DMS 273 (cell line): ENCODE data around the gene JAGN1.
"Not testable (repeated sequence)": the region's sequence is repeated elsewhere in the genome, so short reads cannot be mapped to it uniquely, and the experiment has no call there.

ENCODE experiments used
- DNase-seq: peaks from one replicate; lab custom pipeline; 2025; ENCODE audit not compliant: unreplicated experiment; lab: John Stamatoyannopoulos, UW

The JAGN1 gene

DNA sequence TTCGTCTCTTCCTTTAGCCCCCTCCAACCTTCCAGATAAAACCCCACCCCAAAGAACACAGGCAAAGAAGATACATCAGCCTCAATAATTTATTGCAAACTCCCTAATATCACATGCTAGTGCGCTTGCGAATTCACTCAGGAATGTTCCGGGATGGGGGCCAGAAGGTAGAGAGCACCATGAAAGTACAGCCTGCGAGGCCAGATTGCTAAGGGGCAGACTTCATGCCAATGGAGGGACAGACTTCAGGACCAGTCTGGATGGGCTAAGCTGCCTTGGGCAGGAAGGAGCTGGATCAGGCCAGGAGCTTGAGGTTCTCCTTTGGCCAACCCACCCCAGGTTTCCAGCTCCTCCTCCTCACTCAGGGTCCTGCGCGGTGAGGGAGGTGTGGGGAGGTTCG, 23.8 kb upstream of the JAGN1 start:
- DNase-seq: no peak

DNA sequence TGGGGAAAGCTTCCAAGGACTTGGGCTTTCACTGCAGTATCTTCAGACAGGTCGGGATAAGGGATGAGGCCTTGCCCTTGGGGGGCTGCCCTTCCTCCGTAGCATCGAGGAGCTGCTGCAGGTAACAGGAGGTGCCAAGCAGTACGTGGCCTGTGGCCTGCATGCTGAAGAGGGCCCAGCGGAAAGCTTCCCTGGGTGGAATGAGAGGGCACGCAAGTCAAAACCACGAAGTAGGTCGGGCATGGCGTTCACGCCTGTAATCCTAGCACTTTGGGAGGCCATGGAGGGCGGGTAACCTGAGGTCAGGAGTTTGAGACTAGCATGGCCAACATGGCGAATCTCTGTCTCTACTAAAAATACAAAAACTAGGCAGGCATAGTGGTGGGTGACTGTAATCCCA, 23.3 kb upstream of the JAGN1 start:
- DNase-seq: no peak

DNA sequence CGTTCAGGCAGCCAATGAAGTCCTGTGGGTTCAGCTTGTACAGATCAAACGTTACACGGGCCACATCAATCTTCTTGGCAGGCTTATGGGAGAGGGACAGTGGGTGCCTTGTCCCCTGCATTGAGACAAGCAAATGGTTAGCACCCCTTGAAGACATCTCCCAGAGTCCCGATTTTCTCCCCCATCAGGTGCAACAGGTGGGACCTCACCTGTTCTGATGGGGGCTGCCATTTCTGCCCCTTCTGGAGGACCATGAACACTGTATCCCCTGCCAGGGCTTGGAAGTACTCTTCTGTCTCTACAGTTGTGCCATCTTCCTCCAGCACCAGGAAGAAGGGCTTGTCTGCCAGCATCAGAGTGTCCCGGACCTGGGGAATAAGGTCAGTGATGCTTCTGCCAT, 20.5 kb upstream of the JAGN1 start:
- no peak for DNase-seq

DNA sequence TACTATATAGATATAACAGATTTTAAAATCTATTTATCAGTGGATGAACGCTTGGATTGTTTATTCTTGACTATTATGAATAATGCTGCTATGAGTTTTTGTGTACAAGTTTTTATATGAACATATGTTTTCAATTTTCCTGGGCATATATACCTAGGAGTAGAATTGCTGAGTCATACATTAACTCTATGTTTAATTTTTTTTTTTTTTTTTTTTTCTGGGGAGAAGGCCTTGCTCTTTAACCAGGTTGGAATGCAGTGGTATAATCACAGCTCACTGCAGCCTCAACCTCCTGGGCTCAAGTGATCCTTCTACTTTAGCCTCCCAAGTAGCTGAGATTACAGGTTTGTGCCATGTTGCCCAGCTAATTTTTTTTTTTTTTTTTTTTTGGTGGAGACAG, 19.4 kb upstream of the JAGN1 start:
- DNase-seq: no peak

DNA sequence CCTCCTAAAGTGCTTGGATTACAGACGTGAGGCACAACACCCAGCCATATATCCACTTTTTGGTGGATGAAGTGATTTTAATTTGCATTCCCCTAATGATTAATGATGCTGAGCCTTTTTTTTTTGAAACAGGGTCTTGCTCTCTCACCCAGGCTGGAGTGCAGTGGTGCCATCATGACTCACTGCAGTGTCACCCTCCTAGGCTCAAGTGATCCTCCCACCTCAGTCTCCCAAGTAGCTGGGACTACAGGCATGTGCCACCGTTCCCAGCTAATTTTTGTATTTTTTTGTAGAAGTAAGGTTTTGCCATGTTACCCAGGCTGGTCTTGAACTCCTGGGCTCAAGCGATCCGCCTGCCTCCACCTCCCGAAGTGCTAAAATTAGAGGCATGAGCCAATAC, 18.3 kb upstream of the JAGN1 start:
- DNase-seq: not testable (repeated sequence)

DNA sequence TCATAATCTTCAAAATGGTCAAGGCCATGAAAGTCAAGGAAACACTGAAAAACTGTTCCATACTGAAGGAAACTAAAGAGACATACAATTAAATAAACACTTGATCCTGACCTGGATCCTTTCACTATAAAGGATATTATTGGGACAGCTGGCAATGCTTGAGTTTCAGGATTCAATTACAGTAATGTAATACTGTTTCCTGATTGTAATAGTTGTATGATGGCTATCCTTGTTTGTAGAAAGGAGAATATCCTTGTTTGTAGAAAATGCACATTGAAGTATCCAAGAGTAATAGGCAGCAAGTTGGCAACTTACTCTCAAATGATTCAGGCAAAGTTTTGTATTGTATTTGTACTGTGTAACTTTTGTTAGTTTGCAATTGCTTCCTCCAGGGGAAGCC, 15.0 kb upstream of the JAGN1 start:
- peak; percentile 25 for DNase-seq

DNA sequence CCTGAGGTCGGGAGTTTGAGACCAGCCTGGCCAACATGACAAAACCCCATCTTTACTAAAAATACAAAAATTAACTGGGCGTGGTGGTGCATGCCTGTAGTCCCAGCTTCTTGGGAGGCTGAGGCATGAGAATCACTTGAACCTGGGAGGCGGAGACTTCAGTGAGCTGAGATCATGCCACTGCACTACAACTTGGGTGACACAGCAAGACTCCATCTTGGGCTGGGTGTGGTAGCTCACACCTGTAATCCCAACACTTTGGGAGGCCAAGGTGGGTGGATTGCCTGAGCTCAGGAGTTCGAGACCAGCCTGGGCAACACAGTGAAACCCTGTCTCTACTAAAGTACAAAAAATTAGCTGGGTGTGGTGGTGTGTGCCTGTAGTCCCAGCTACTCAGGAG, 14.2 kb upstream of the JAGN1 start:
- not testable (repeated sequence) for DNase-seq

DNA sequence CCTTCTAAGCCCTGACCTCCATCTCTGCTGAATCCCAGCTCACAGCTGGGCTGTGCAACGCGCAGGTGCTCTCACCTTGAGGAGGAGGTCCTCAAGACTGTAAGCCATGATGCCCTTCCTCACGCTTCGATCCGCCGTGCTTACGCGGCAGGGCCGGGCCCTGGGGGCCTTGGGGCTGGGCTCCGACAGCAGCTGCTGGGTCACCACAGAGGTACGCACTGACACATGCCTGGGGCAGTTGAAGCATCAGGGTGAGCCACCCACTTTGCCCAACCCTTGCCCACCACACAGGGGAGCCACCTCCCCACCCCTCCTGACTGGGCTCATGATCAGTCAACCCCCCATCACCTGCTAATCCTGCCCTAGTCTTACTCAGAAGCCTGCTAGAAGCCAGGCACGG, 13.4 kb upstream of the JAGN1 start:
- DNase-seq: no peak

DNA sequence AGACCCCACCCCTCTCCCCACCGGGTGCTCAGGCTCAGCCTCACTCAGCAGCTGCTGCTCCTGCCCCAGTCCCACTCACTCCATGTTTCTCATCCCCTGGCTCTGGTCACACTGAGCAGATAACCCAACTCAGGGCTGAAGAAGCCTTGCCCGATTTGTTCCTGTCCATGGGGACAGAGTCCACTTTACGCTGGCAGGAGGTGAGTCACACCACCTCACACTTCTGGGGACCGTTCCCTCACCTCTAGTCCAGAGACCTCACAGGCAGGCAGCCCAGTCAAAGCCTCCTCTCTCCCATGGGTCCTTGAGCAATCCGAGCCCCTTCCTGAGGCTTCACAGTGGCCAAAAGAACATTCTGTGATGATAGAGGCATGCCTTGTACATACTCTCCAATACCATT, 11.7 kb upstream of the JAGN1 start:
- no peak for DNase-seq

DNA sequence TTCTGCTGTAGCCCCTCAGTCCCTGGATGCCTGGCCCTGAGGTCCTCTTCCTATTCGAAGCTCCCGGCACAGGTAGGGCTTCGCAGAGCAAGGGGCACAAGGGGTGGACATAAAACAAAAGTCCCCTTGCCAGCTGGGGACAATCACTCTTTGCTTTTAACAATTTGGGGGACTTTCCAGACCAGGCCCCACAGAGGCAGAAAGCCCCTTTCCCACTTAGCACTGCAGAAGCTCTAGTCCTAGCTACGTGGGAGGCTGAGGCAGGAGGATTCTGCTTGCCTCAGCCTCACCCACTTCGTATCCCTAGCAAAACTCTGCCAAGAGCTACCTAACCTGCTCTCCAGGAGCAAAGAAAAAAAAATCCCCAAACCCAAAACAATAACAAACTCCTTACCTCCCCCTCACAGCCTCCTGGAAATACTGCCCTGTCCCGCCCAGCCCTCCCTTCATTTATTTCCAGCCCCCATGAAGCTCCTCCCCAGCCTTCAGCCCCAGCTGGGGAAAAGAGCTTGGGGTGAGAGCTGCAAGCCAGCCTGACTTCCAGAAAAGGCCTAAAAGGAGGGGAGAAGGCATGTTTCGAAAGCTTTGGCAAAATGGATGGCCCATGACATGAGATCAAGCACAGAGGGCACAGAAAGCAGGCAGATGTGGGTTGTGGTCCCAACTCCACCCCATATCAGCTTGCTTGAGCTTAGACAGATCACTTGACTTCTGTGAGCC, 10.4 kb upstream of the JAGN1 start, which contains the start of gene CIDEC:
Gene CIDEC, minus strand, starts transcription at position 424 of the 720 bp plus-strand sequence. CDS start 1,767 bp downstream, outside the sequence.
- no peak for DNase-seq

DNA sequence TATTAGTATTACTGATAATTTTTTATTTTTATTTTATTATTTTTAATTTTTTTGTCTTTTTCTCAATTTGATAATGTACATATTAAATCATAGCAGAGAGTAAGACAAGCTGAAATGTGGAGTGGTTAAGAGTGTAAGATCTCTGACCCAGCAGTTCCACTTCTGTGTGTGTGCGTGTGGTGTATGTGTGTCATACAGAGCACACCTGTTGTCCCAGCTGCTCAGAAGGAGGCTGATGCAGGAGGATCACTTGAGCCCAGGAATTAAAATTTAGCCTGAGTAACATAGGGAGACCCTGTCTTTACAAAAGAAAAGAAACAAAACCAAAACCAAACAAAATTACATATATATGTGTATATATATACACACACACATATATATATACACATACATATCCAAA, 9.0 kb upstream of the JAGN1 start:
- peak; percentile 52 for DNase-seq

DNA sequence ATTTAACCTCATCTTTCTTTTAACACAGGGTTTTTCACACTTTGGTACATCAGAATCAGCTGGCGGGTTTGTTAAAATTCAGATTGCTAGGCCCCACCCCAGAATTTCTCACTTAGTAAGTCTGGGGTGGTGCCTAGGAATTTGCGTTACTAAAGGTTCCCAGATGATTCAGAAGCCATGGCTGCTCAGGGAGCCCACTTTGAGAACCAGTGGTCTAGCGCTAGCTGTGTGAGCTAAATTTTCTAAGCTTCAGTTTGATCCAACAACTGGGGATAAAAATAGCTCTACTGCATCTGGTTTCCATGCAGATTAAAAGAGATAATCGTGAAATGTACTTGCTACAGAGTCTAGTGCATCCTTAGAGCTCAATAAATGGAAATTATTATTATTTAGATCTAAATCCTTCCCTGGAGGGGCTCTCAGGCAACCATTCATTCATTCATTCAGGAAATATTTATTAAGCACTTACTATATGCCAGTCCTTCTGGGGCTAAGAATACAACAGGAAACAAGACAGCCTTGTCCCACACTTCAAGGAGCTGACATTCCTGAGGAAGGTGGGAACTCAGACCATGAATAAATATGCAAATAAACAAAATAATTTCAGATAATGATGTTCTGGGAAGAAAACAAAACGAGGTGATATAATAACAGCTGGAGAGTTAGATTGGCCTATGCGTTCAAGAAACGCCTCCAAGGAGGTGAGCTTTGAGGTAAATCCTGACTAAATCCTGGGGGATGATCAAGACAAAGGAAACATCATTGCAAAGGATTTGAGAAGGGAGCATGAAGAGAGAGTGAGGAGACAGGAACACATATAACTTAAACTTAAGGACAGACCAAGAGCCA, 6.5 kb upstream of the JAGN1 start:
- no peak for DNase-seq

DNA sequence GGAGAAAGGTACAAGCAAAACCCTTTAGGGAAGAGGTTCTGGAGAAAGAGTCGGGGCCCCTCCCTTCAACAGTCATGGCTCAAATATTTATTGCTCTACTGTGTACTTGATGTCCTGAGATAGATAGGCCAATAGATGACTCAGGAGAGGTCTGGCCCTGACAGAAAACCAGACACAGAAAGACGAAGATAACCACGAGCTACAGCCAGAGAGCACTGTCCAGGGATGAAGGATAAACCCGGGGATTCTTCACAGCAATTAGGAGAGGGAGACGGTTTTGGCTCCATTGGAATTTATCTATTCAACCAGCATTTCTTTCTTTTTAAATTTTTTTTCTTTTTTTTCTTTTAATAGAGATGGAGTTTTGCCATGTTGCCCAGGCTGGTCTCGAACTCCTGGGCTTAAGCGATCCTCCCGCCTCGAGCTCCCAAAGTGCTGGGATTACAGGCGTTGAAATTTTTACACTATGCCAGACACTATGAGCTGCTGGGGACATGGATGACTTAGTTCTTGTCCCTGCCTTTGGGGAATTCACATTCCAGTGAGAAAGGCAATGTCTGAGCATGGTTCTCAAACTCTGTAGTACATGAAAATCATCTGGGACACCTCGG, 5.8 kb upstream of the JAGN1 start:
- no peak for DNase-seq

DNA sequence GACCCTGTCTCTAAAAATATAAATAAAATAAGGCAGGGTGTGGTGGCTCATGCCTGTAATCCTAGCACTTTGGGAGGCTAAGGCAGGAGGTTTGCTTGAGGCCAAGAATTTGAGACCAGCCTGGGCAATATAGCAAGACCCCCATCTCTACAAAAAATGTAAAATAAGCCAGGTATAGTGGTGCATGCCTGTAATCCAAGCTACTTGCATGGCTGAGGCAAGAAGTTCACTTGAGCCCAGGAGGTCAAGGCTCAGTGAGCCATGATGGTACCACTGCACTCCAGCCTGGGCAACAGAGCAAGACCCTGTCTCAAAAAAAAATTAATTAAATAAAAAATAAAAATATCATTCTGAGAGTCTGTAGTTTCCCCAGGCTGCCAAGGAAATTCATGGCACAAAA, 4.1 kb upstream of the JAGN1 start:
- DNase-seq: no peak

DNA sequence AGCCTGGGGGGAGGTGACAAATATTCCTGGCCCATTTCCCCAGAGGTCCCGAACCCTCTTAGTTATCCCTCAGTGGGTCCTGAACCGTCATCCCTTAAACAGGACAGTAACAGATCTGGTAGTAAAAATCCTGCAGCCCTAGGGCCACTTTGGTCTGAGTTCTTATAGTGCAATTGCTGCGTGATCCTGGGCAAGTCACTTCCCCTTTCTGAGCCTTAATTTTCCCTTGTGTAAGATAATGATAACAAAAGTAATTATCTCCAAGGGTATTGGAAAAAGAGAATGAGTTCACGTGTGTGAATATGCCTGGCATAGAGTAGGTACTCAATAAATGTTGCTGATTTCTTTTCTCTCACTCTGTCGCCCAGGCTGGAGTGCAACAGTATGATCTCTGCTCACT, 2.9 kb upstream of the JAGN1 start:
- DNase-seq: no peak

DNA sequence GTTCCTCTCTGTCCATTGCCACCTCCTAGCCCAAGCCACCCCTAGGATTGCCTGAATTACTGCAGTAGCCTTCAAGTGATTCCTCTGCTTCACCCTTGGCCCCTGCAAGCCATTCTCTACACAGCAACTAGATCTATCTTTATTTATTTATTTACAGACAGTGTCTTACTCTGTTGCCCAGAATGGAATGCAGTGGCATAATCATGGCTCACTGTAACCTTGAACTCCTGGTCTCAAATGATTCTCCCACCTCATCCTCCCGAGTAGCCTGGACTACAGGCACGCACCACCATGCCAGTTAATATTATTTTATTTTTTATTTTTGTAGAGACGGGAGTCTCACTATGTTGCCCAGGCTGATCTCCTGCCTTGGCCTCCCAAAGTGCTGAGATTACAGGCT, 1.9 kb upstream of the JAGN1 start:
- no peak for DNase-seq

DNA sequence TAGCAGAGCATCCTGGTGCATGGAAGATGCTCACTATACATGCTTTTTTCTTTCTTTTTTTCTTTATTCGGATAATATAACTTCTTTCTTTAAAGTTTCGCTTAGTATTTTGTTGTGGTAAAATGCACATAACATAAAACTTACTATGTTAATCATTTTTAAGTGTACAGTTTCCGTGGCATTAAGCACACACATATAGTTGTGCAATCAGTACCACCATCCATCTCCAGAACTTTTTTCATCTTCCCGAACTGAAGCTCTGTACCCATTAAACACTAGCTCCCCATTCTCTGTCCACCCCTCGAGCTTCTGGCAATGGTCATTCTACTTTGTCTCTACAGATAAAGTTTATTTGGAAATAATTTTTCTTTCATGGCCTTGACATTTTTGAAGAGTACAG, 1.0 kb upstream of the JAGN1 start:
- DNase-seq: no peak

DNA sequence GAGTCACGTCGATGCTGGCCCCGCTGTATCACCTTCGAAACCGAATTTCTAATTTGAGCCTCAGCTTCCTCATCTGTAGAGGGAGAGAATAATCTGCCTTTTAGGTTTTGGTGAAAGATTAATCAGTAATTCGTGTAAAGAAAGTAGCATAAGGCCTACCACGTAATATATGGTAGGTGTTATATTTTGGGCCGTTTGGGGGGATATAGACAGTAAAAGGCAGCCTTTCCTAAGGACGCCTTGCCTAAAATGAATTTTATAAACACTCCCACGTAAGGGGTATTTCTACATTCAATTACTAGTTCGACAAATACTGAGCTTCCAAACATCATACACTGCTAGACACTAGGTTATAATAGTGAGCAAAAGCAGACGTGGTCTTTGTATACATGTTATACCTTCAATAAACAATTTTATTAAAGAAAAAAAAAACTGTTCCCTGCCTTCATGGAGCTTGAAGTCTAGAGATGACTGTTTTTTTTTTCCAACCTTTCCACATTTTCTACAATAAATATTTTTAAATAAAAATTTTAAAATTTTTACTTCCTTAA, 737 bp downstream of the JAGN1 start:
- no peak for DNase-seq

DNA sequence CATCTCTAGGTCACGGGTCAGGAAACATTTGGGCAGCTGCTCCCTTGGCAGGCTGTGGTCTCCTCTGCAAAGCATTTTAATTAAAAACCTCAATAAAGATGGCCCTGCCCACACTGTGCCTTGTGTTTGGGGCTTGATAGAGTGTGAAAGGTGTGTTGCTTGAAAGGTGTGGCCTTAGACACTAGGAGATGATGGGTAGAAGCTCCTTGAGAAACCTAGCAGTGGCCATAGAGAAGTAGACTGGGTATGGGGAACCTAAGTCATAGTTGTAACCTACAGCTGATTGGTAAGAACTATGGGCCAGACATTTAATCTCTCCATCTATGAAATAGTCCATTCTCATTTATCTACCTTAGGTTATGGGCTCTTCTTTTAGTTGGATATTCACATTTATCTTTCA, 3.3 kb downstream of the JAGN1 start:
- no peak for DNase-seq

DNA sequence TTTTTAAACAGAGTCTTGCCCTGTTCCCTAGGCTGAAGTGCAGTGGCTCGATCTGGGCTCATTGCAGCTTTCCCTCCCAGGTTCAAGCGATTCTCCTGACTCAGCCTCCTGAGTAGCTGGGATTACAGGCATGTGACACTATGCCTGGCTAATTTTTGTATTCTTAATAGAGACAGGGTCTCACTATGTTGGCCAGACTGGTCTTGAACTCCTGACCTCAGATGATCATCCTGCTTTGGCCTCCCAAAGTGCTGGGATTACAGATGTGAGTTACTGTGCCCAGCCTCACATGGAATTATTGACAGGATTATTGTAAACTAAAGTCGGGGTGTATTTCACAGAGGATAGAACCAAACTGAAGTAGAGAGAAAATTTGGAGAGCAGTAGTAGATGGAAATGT, 5.3 kb downstream of the JAGN1 start:
- not testable (repeated sequence) for DNase-seq

DNA sequence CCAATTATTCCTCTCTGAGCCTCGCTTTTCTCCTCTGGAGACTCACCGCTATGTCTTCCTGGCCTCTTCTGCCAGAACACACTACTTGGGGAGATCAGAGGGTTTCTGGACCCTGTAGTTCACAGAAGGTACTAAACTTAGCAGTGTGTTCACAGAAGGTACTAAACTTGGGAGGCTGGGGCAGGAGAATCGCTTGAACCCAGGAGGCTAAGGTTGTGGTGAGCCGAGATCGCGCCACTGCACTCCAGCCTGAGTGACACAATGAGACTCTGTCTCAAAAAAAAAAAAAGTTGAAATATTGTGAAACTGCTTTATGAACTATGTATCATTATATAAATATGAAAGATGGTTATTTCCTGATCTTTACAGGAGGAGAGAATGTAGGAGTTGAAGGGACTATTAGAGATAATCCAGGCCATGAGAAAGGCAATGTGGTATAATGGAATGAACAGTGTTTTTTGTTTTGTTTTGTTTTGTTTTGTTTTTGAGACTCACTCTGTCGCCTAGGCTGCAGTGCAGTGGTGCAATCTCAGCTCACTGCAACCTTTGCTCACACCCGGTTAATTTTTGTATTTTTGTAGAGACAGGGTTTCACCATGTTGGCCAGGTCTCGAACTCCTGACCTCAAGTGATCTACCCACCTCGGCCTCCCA, 6.5 kb downstream of the JAGN1 start:
- not testable (repeated sequence) for DNase-seq
